ENCODE results near the gene H1-8.

- TF ChIP-seq ZNF146 (CRISPR knock-in tag; IDR thresholded peaks at IDR 0.05; ENCODE audit: unreplicated experiment) (no peak), EZH2 (IDR thresholded peaks at IDR 0.05; ENCODE audit: borderline replicate concordance, low read depth, low read length) (no peak), ZNF639 (CRISPR knock-in tag; conservative IDR thresholded peaks at IDR 0.05 in 1 of 2, IDR thresholded peaks at IDR 0.05 in 1 of 2) (no peak), CBX3 (IDR thresholded peaks at IDR 0.05; ENCODE audit: borderline replicate concordance in 1 of 2, low read length in 2 of 2) (no peak), SMARCE1 (IDR thresholded peaks at IDR 0.05) (no peak), POLR2A (conservative IDR thresholded peaks at IDR 0.05) (no peak)
These were observed 18.8 kb downstream of the H1-8 start for GRCh38 chr3:129561619-129562248.
